Measurements from ENCODE around the gene ZNF562. TPM values are rescaled to one million over a fixed set of nuclear protein-coding genes. Genes with fewer than 3 reads are reported as not detected.

Gene ZNF562
- total RNA-seq, 1 experiment from 2014 or later, result 29.5 TPM

DNA sequence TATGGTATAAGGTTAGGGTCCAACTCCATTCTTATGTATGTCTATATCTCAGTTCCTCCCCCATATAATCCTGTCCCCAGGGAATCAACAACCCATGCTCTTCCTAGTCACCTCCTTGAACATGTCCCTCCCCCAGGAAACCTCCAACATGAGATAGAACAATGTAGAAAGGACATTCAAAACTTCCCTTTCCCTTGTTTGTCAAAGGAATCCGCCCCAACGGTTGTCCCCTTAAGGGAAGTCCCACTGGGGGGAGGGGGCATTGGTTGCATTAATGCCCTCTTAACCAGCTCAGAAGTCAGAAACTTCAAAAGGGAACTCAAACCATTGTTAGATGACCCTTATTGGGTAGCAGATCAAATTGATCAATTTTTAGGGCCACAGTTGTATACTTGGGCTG, 47.0 kb downstream of the ZNF562 start:
- no TSS peak for BruUV-seq (replicated peaks)
- no peak for ATAC-seq
- H3K27me3 ChIP-seq (ENCODE audit: control insufficient read depth, insufficient read depth, low read length), result no peaks in the 10 kb centered on the region
- no peaks in the 10 kb centered on the region for H3K4me1 ChIP-seq (ENCODE audit: control insufficient read depth, insufficient read depth, low read length)
- no peak for DNase-seq (ENCODE audit: low read depth, low spot score)
- CTCF ChIA-PET, result no interaction called here
- POLR2A ChIA-PET, result no interaction called here
- H3K27ac ChIP-seq (ENCODE audit: low read length), result no peak overlapping the region
- no peak overlapping the region for H3K4me3 ChIP-seq (ENCODE audit: low read depth in 2 of 2, low read length in 2 of 2)
- TF ChIP-seq, protein P1, sequence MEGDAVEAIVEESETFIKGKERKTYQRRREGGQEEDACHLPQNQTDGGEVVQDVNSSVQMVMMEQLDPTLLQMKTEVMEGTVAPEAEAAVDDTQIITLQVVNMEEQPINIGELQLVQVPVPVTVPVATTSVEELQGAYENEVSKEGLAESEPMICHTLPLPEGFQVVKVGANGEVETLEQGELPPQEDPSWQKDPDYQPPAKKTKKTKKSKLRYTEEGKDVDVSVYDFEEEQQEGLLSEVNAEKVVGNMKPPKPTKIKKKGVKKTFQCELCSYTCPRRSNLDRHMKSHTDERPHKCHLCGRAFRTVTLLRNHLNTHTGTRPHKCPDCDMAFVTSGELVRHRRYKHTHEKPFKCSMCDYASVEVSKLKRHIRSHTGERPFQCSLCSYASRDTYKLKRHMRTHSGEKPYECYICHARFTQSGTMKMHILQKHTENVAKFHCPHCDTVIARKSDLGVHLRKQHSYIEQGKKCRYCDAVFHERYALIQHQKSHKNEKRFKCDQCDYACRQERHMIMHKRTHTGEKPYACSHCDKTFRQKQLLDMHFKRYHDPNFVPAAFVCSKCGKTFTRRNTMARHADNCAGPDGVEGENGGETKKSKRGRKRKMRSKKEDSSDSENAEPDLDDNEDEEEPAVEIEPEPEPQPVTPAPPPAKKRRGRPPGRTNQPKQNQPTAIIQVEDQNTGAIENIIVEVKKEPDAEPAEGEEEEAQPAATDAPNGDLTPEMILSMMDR (IDR thresholded peaks at IDR 0.05), result no peak
- no peak for TF ChIP-seq POLR2AphosphoS5 (IDR thresholded peaks at IDR 0.05; ENCODE audit: low read depth, low read length)
- TF ChIP-seq TCF7L2 (IDR thresholded peaks at IDR 0.05; ENCODE audit: low read depth, low read length), result no peak
- in situ Hi-C loops (cut with HindIII; ENCODE audit: low pct_unique_long_range_greater_than_20kb, low sequenced_read_pairs) (no loop called here), intact Hi-C loops (cut with micrococcal nuclease; ENCODE audit: unreplicated experiment) (no loop called here)
- H3K36me3 ChIP-seq (ENCODE audit: control insufficient read depth, insufficient read depth, low read length), result no peaks in the 10 kb centered on the region
- no peaks in the 10 kb centered on the region for H3K9me3 ChIP-seq (ENCODE audit: control insufficient read depth, insufficient read depth, low read depth, low read length)

DNA sequence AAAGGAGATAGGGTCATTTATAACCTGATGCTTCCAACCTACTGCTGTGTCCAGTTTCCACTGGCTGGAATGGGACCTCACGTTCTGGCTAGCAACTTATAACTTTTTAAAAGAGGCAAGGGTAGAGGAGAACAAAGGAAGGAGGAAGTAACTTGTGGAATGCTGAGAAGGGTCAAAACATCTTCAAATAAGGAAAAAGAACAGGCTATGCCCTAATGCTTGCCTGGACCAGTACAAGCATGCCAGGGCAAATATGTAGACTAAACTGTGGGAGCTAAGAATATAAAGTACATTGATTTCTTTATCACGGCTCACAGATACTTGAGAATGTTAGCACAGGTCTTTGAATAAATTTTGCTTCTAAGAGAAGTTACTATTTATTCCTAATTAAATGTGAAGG, 52.4 kb downstream of the ZNF562 start:
- in situ Hi-C loops (cut with HindIII; ENCODE audit: low pct_unique_long_range_greater_than_20kb, low sequenced_read_pairs) (no loop called here), intact Hi-C loops (cut with micrococcal nuclease; ENCODE audit: unreplicated experiment) (no loop called here)
- Histone ChIP-seq H3K9me3 (ENCODE audit: control insufficient read depth, insufficient read depth, low read depth, low read length) (no peaks in the 10 kb centered on the region), H3K4me1 (ENCODE audit: control insufficient read depth, insufficient read depth, low read length) (no peaks in the 10 kb centered on the region), H3K4me3 (ENCODE audit: low read depth in 2 of 2, low read length in 2 of 2) (no peak overlapping the region), H3K27me3 (ENCODE audit: control insufficient read depth, insufficient read depth, low read length) (no peaks in the 10 kb centered on the region), H3K27ac (ENCODE audit: low read length) (no peak overlapping the region), H3K36me3 (ENCODE audit: control insufficient read depth, insufficient read depth, low read length) (peaks cover 6% of the 10 kb centered on the region; the same call in 1 of the 2 replicates)
- DNase-seq (ENCODE audit: low read depth, low spot score) (no peak), ATAC-seq (no peak)
- TF ChIP-seq TCF7L2 (IDR thresholded peaks at IDR 0.05; ENCODE audit: low read depth, low read length) (no peak), SIN3A (IDR thresholded peaks at IDR 0.05; ENCODE audit: borderline replicate concordance, insufficient read depth, low read depth, low read length) (no peak), POLR2AphosphoS5 (IDR thresholded peaks at IDR 0.05; ENCODE audit: low read depth, low read length) (no peak)
- TF ChIP-seq, protein P1 (IDR thresholded peaks at IDR 0.05), result no peak
- TF ChIP-seq, protein P2, sequence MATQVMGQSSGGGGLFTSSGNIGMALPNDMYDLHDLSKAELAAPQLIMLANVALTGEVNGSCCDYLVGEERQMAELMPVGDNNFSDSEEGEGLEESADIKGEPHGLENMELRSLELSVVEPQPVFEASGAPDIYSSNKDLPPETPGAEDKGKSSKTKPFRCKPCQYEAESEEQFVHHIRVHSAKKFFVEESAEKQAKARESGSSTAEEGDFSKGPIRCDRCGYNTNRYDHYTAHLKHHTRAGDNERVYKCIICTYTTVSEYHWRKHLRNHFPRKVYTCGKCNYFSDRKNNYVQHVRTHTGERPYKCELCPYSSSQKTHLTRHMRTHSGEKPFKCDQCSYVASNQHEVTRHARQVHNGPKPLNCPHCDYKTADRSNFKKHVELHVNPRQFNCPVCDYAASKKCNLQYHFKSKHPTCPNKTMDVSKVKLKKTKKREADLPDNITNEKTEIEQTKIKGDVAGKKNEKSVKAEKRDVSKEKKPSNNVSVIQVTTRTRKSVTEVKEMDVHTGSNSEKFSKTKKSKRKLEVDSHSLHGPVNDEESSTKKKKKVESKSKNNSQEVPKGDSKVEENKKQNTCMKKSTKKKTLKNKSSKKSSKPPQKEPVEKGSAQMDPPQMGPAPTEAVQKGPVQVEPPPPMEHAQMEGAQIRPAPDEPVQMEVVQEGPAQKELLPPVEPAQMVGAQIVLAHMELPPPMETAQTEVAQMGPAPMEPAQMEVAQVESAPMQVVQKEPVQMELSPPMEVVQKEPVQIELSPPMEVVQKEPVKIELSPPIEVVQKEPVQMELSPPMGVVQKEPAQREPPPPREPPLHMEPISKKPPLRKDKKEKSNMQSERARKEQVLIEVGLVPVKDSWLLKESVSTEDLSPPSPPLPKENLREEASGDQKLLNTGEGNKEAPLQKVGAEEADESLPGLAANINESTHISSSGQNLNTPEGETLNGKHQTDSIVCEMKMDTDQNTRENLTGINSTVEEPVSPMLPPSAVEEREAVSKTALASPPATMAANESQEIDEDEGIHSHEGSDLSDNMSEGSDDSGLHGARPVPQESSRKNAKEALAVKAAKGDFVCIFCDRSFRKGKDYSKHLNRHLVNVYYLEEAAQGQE (IDR thresholded peaks at IDR 0.05; ENCODE audit: insufficient read depth in 1 of 2, low read depth in 2 of 2, low read length in 1 of 2), result no peak
- ChIA-PET POLR2A (no interaction called here), CTCF (no interaction called here)
- no TSS peak for BruUV-seq (replicated peaks)

Measured in Panc1 (cell line).